Measurements from ENCODE around the gene SLC51B.
"Not testable (repeated sequence)": the region's sequence is repeated elsewhere in the genome, so short reads cannot be mapped to it uniquely, and the experiment has no call there.

SLC51B gene

GRCh38 chr15:65085990-65086679 lies 40.9 kb downstream of the SLC51B start:
- no peak for FAIRE-seq

DNA sequence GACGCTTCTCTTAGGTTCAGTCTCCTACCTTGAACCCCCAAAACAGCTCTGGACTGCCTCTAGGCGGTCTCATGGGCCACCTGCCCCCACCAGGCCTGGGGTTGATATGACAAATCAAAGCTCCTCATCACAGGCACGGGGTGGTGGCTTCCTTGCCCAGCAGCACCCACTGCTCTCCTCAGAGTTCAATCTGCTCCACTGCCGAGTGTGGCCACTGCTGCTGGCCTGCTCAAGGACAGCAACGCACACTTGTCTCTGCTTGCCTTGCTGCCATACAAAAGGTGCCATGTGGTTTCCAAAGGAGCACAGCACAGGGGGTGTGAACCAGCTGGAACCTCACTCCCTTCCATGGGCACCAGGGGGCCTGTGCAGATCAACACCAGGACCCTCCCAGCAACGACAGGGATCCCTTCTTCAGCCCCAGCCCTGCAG lies 41.5 kb downstream of the SLC51B start:
- no peak for FAIRE-seq

GRCh38 chr15:65087411-65087810 lies 42.2 kb downstream of the SLC51B start:
- FAIRE-seq: no peak

GRCh38 chr15:65087873-65088642 lies 42.9 kb downstream of the SLC51B start:
- no peak for FAIRE-seq

- no peak for FAIRE-seq
These were observed 43.4 kb downstream of the SLC51B start for GRCh38 chr15:65088643-65089021.

DNA sequence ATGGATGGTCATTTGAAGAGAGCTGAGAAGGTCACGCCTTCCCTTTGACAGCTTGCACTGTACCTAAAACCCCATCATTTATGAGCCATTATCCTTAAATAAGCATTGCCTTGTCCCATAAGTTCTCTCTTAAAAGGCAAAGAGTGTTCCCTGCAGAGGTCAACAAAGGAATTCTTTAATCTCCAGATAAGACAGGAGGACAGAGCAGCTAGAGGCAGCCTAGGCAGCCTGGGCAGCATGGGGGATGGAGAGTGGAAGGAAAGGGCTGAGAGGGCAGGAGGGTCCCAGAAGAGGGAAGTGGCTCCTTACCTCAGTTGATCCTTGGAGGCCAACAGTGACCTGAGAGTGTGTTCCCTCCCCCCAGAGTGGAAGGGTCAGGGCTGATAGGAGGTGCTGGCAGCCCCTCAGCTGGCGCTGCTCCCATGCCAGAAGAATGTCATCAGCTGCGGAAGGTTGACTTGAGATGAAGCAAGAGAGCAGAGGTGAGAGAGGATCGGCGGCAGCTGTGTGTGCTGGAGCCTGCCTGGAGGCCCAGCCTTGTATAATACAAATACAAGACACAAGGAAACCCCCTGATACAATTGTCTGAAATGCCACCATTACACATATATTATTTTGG lies 44.1 kb downstream of the SLC51B start:
- no peak for FAIRE-seq

- FAIRE-seq: no peak
These were observed 47.0 kb downstream of the SLC51B start for GRCh38 chr15:65091946-65092770.

- no peak for FAIRE-seq
These were observed 48.0 kb downstream of the SLC51B start for GRCh38 chr15:65092911-65093792.

- not testable (repeated sequence) for FAIRE-seq
These were observed 48.6 kb downstream of the SLC51B start for GRCh38 chr15:65093793-65094170.

DNA sequence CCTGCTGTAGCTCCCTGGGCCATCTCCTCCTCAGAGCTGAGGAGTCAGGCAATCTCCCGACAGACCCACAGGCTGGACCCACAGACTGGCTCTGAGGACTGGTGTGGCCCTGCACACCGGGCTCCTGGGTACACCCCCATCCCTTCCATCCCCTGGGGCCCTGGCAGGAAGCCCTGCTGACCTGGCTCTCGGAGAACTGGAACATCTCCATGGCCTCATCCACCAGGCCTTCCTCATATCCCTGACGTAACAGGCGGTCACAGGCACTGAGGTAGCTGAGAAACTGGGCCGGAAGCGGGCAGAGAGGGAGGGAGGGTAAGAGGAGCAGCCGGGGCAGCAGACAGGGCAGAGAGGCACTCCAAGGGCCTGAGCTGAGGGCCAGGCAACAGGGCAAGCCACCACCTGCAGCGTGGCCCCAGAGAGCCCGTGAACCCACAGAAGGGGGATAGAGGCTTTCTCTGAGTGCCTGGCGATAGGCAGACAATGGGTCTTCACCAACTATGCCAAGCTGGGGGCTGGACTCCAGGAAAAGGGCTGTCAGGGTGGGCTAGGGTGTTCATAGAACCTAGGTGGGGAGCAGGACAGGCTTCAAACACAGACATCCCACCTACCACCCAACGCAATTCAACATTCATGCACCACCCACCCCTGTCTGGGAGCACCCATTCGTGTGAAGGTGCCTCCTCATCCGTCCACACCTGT lies 49.3 kb downstream of the SLC51B start:
- no peak for FAIRE-seq

- FAIRE-seq: no peak
These were observed 50.0 kb downstream of the SLC51B start for GRCh38 chr15:65095011-65095746.

DNA sequence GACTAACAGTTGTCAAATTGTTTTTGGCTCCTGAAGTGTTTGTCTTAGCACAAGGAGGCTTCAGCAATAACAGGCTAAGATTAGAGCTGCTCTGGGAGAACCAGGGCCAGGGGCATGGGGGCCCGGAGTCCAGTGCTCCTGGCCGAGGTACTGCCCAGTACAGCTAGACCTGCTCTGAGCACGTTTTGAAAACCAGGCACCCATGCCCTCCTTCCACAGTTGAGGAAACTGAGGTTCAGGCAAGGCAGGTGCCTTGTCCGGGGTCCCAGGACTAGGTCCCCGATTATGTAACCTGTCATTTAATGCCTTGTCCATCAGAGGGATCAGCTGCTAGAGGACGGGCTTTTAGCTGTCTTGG lies 50.5 kb downstream of the SLC51B start:
- no peak for FAIRE-seq

- no peak for FAIRE-seq
These were observed 51.5 kb downstream of the SLC51B start for GRCh38 chr15:65096481-65097385.

DNA sequence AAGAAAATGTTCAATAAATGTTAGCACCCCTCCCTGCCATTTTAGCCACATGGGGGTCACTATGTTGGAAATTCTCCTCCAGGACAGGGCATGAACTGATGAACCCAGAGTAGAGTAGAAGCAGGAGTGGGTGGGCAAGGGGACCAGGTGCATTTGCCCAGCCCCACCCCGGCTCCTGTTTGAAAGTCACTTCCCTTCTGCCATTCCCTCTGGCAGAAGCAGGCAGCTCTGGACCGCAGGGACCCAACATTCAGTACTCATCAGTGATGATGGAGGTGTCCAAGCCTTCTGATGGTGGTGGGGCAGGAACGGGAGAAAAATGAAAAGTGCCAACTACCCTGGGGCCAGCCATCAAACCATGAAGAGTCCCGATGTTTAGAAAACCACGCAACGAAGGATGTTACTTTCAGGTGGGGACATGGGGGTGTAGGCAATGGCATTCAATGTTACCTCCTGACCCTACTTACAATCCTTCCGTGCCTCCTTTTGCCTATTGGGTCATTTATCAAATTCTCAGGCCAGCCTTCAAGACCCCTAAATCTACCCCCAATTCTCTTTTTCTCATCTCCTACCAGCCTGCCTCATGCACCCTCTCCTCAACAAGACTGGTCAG lies 52.6 kb downstream of the SLC51B start:
- no peak for FAIRE-seq

DNA sequence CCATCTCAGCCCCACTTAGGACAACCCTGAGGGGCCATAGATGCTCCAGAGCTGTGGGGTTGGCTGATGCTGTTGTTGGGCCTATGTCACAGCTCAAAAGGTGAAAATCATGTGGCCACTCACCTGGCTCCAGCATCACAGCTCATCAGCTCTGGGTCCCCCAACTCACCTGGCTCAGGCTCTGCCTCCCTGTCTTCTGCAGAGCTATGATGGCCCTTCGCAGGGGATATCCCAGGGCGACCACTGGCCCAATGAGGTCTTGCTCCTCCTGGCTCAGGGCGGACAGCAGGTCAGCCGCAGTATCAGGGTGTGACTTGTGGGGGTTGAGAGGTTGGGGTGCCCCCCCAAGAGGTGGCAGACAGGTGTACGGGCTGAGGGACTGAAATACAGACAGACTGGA lies 54.1 kb downstream of the SLC51B start:
- FAIRE-seq: no peak

DNA sequence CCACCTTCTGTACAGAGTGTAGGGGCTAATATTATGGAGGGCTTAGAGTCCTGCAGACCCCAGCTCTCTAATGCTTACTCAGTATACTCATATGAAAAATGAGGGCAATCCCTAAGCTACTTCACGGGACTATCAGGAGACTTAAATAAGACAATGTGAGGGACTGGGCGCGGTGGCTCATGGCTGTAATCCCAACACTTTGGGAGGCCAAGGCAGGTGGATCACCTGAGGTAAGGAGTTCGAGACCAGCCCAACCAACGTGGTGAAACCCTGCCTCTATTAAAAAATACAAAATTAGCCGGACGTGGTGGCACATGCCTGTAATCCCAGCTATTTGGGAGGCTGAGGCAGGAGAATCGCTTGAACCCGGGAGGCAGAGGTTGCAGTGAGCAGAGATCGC lies 54.6 kb downstream of the SLC51B start:
- FAIRE-seq: not testable (repeated sequence)

DNA sequence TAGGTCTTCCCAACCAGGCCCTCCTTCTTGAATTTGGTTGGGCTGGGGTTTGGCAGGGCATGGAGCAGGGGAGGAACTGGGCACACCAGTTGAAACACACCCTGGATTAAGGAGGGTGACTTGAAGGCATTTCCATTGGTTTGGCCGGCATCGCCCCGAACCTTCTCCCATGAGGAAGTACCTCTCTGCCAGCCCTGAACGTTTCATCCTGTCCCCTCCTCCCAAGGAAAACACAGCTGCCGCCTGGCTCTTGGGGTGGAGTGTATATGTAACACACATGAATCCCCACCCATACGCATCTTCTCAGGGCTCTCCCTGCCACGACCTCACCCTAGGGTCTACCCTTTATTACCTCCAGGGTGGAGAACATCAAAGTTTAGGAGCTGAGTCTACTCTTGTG lies 55.3 kb downstream of the SLC51B start:
- FAIRE-seq: no peak

DNA sequence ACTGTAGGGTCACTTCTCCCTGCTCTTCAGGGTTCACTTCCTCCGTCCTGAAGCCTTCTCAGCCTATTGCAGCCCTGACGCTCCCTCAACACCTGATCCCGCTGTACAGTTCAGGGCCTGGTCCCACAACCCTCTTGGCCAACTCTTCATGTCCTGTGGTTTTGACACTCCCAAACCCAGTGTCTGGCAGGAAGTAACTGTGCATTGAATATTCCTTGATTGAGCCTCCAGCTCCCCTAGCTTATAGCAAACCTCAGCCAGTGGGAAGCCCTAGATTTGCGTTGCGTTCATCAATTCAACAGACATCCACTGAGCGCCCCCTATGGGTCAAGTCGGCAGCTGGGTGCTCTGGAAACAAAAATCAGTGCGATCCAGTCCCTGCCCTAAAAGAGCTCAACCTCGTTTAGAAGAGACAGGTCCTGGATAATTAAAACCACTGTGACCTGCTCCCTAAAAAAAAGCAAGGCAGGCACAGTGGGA lies 56.3 kb downstream of the SLC51B start:
- no peak for FAIRE-seq
